ENCODE data around the gene TLE5. TPM values are rescaled to one million over a fixed set of nuclear protein-coding genes. Genes with fewer than 3 reads are reported as not detected.

The TLE5 gene
- total and polyA plus RNA-seq, 2 of the 4 experiments (the other 2 are of a cell fraction) = 119 to 407 TPM

DNA sequence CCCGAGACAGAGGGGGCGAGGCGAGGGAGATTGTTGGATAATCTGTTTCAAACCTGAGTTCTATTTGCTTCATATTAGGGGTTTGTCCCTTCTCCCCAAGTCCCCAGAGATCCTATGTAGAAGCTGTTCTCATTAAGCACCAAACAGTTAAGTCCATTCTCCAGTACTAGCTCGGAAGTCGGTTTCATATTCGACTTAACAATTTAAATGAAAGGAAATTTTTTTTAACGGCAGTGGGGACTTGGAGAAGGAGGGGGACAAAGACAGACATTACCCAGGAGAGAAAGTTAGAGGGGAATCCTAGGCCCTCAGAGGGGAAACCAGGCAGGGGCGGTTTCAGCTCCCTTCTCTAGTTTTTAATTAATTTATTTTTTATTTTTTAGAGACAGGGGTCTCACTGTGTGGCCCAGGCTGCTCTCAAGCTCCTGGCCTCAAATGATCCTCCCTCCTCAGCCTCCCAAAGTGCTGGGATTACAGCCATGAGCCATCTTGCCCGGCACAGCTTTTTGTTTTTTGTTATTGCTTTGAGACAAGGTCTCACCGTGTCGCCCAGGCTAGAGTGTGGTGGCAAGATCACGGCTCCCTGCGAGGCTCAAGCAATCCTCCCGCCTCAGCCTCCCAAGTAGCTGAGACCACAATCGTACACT lies 19.6 kb downstream of the TLE5 start:
- ATAC-seq (ENCODE audit: low read depth) = no peak
- Histone ChIP-seq H2AK9ac (replicated peaks; ENCODE audit: low read depth, low read length, poor library complexity) (no peak overlapping the region), H3K23ac (ENCODE audit: low read depth, low read length) (no peak overlapping the region), H3K4me3 (ENCODE audit: insufficient read depth, low read depth, low read length) (no peak overlapping the region), H4K91ac (ENCODE audit: insufficient read depth, low read depth, low read length) (no peak overlapping the region), H4K5ac (ENCODE audit: low read depth, low read length) (no peak overlapping the region), H3K36me3 (ENCODE audit: control insufficient read depth, insufficient read depth, low read length) (no peaks in the 10 kb centered on the region), H2AK5ac (ENCODE audit: low read depth, low read length) (no peak overlapping the region), H2BK5ac (ENCODE audit: low read depth, low read length, poor library complexity, severe bottlenecking) (no peak overlapping the region), H3K4ac (ENCODE audit: low read depth, low read length) (no peak overlapping the region), H3K4me2 (ENCODE audit: low read depth, low read length) (no peak overlapping the region), H3K27ac (ENCODE audit: insufficient read depth, low read length) (no peak overlapping the region), H2BK15ac (ENCODE audit: low read depth, low read length) (no peak overlapping the region), H3K18ac (ENCODE audit: low read depth, low read length) (no peak overlapping the region; the same call in 1 of the 2 replicates), H3K4me1 (ENCODE audit: control insufficient read depth, insufficient read depth, low read length) (0 out of 2 replicates have a peak, but pooled peaks cover 1% of the 10 kb centered on the region), H3K9me1 (ENCODE audit: insufficient read depth, low read length) (no peaks in the 10 kb centered on the region), H3K9ac (ENCODE audit: low read depth, low read length) (no peak overlapping the region), H4K8ac (ENCODE audit: low read depth in 2 of 2, low read length in 2 of 2) (no peak overlapping the region), H4K20me1 (ENCODE audit: insufficient read depth, low read length) (no peaks in the 10 kb centered on the region), H3K9me3 (ENCODE audit: control insufficient read depth, insufficient read depth, low read length) (no peaks in the 10 kb centered on the region), H3K79me1 (ENCODE audit: low read depth in 1 of 2, low read length in 2 of 2) (no peaks in the 10 kb centered on the region), H3K56ac (ENCODE audit: extremely low read depth, insufficient read depth, low read length) (no peak overlapping the region), H3K27me3 (ENCODE audit: control insufficient read depth, insufficient read depth, low read length) (peaks cover 2% of the 10 kb centered on the region; the same call in 1 of the 2 replicates), H2BK20ac (ENCODE audit: low read depth, low read length) (no peak overlapping the region), H2BK120ac (ENCODE audit: low read depth, low read length) (no peak overlapping the region), H2AFZ (replicated peaks; ENCODE audit: low read length, poor library complexity) (peak overlapping the region; percentile 77), H3K14ac (replicated peaks; ENCODE audit: low read depth, low read length) (no peak overlapping the region)
- in situ Hi-C loops (cut with MboI; ENCODE audit: low sequenced_read_pairs) = no loop called here
- no TSS peak for BruUV-seq (replicated peaks)
- ChIA-PET POLR2A (ENCODE audit: unreplicated experiment) (no interaction called here), CTCF (no interaction called here)
- dilution Hi-C loops (cut with HindIII; ENCODE audit: low sequenced_read_pairs, unreplicated experiment) = no loop called here
- no CpG with 5 or more reads among the region's 15 CpGs for WGBS, 2 experiments (ENCODE audit: extremely low coverage in 2 of 2, insufficient read length in 1 of 2)
- TF ChIP-seq, protein P1, sequence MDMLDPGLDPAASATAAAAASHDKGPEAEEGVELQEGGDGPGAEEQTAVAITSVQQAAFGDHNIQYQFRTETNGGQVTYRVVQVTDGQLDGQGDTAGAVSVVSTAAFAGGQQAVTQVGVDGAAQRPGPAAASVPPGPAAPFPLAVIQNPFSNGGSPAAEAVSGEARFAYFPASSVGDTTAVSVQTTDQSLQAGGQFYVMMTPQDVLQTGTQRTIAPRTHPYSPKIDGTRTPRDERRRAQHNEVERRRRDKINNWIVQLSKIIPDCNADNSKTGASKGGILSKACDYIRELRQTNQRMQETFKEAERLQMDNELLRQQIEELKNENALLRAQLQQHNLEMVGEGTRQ (IDR thresholded peaks at IDR 0.05; ENCODE audit: low read depth, low read length) = no peak
- TF ChIP-seq POLR2A (IDR thresholded peaks at IDR 0.05; ENCODE audit: low read depth, low read length) (no peak), SMC3 (IDR thresholded peaks at IDR 0.05; ENCODE audit: low read depth, low read length) (no peak), RCOR1 (IDR thresholded peaks at IDR 0.05; ENCODE audit: insufficient replicate concordance, low read length) (no peak), CEBPB (IDR thresholded peaks at IDR 0.05; ENCODE audit: low read depth, low read length) (no peak), MAFK (IDR thresholded peaks at IDR 0.05; ENCODE audit: low read depth, low read length) (no peak), FOS (IDR thresholded peaks at IDR 0.05; ENCODE audit: low read depth, low read length) (no peak), BHLHE40 (IDR thresholded peaks at IDR 0.05; ENCODE audit: low read depth, low read length) (no peak)
- TF ChIP-seq, protein P2, sequence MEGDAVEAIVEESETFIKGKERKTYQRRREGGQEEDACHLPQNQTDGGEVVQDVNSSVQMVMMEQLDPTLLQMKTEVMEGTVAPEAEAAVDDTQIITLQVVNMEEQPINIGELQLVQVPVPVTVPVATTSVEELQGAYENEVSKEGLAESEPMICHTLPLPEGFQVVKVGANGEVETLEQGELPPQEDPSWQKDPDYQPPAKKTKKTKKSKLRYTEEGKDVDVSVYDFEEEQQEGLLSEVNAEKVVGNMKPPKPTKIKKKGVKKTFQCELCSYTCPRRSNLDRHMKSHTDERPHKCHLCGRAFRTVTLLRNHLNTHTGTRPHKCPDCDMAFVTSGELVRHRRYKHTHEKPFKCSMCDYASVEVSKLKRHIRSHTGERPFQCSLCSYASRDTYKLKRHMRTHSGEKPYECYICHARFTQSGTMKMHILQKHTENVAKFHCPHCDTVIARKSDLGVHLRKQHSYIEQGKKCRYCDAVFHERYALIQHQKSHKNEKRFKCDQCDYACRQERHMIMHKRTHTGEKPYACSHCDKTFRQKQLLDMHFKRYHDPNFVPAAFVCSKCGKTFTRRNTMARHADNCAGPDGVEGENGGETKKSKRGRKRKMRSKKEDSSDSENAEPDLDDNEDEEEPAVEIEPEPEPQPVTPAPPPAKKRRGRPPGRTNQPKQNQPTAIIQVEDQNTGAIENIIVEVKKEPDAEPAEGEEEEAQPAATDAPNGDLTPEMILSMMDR (conservative IDR thresholded peaks at IDR 0.05; ENCODE audit: low read depth, low read length) = no peak
- DNase-seq = no peak
- intact Hi-C loops (cut with micrococcal nuclease) = no loop called here

Measured in IMR-90 (cell line).